Peyer's patch (tissue), 4 donors: ENCODE data around the gene ETV5. TPM values are rescaled to one million over a fixed set of nuclear protein-coding genes. Genes with fewer than 3 reads are reported as not detected.

ENCODE experiments used
- DNase-seq, 3 donors: peaks; one replicate each; pipeline ENCODE4 v3.0.0-alpha.2; 2017 to 2019
- H3K27ac ChIP-seq, 4 donors: fragments of 200-600 bp; sonication (generic); one replicate each; pipeline ENCODE4 v1.5.1; 2016 to 2019
- H3K27me3 ChIP-seq, 2 donors: fragments of 200-600 bp; sonication (generic); one replicate each; pipeline ENCODE4 v1.5.1; 2019
- H3K36me3 ChIP-seq, 3 donors: fragments of 200-600 bp; sonication (generic); one replicate each; pipeline ENCODE4 v1.5.1; 2016 to 2019
- H3K4me1 ChIP-seq, 4 donors: fragments of 200-600 bp; sonication (generic); one replicate each; pipeline ENCODE4 v1.5.1; 2016 to 2019
- H3K4me3 ChIP-seq, 4 donors: fragments of 200-600 bp; sonication (generic); 1 replicate in 3 of 4; 2 replicates in 1 of 4; pipeline ENCODE4 v1.5.1; 2016 to 2019; ENCODE audit warnings: mild to moderate bottlenecking in 1 of 4
- H3K9me3 ChIP-seq, 4 donors: fragments of 200-600 bp; sonication (generic); one replicate each; pipeline ENCODE4 v1.5.1; 2016 to 2019; ENCODE audit warnings: mild to moderate bottlenecking in 1 of 4
- POLR2A ChIP-seq, 2 donors: fragments of 450-650 bp; IDR thresholded peaks; one replicate each; pipeline ENCODE4 v1.5.1; 2017; ENCODE audit warnings: antibody characterized with exemption in 2 of 2, mild to moderate bottlenecking in 2 of 2, moderate library complexity in 2 of 2
- total RNA-seq, 4 donors: library from RNA; depleted of rRNA; stranded (reverse); fragments of >200 nt; gene quantifications; one replicate each; pipeline ENCODE4 v1.1.0, GENCODE V29; 2016
- TF ChIP-seq, protein P1 (sequence below), 6 experiments: fragments of 450-650 bp in 4 of 6; fragments of 200-600 bp in 2 of 6; sonication (generic) in 1 of 6; IDR thresholded peaks; one replicate each; pipeline ENCODE4 v1.5.1; 2017 to 2019; ENCODE audit warnings: antibody characterized with exemption in 6 of 6, mild to moderate bottlenecking in 3 of 6, moderate library complexity in 1 of 6

ETV5 gene
- total RNA-seq, 4 donors from 2014 or later = 4.1 to 5.3 (median 4.8) TPM

DNA sequence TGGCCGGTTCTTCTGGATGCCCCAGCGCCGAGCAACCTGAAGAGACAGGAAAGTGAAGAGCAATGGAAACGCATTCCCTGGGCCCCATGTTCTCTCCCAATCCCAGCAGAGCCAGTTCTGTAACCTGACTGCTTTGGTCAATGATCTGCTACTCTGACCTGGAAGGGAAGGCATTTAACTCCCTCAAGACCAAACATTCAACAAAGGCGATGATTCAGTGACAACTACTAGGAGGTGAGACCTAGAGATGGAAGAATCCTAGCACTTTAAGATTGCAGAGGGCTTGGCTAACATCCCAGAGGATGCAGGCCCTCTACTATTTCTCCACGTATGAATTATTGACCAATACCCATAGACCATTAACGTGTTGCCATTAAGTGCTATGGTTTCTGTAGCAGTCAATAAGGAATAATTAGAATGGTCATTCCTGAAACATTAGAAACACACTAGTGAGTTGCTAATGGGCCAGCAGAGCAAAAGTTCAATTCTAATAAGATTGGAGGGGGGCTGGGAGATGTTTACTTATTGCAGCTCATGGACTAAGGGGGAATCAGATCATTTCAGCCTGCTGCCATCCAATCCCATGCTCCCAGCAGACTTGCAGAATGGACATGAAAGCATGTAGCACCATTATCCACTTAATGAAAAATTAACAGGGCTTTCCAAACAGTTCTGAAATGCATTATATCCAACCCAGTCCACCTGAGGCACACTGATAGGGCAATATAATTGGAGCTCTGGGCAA, 56.6 kb downstream of the ETV5 start:
- Histone ChIP-seq H3K4me1 (peaks cover 0 to 4% (median 0%) of the 10 kb centered on the region in 4 donors), H3K9me3 (no peaks in the 10 kb centered on the region), H3K4me3 (no peak overlapping the region), H3K27ac (no peak overlapping the region), H3K27me3 (no peaks in the 10 kb centered on the region), H3K36me3 (peaks cover 0 to 4% (median 0%) of the 10 kb centered on the region in 3 donors)
- no peak for TF ChIP-seq POLR2A (IDR thresholded peaks at IDR 0.05)
- TF ChIP-seq, protein P1, sequence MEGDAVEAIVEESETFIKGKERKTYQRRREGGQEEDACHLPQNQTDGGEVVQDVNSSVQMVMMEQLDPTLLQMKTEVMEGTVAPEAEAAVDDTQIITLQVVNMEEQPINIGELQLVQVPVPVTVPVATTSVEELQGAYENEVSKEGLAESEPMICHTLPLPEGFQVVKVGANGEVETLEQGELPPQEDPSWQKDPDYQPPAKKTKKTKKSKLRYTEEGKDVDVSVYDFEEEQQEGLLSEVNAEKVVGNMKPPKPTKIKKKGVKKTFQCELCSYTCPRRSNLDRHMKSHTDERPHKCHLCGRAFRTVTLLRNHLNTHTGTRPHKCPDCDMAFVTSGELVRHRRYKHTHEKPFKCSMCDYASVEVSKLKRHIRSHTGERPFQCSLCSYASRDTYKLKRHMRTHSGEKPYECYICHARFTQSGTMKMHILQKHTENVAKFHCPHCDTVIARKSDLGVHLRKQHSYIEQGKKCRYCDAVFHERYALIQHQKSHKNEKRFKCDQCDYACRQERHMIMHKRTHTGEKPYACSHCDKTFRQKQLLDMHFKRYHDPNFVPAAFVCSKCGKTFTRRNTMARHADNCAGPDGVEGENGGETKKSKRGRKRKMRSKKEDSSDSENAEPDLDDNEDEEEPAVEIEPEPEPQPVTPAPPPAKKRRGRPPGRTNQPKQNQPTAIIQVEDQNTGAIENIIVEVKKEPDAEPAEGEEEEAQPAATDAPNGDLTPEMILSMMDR (IDR thresholded peaks at IDR 0.05) = no peak
- DNase-seq = no peak

DNA sequence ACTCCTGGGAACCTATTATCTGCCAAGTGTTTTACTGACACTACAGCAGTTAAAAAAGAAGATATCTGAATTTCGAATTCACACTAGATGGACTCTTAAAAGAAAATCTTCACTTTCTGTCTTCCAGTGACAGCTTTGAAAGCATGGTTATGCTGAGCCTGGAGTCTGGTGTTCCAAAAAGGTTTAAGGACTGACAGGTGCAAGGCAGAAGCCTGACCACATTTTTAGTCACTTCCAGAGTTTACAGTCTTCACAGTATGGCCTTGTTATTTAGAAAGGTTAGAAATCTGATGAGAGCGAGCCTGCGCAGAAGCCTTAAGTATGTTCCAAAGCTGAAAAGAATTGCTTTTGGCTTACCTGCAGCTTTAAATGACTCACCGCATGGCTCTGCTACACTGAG, 59.9 kb downstream of the ETV5 start:
- H3K36me3 ChIP-seq = peaks cover 0 to 4% (median 0%) of the 10 kb centered on the region in 3 donors
- H3K4me1 ChIP-seq = peaks cover 0 to 2% (median 0%) of the 10 kb centered on the region in 4 donors
- H3K4me3 ChIP-seq = no peak overlapping the region
- H3K27me3 ChIP-seq = no peaks in the 10 kb centered on the region
- H3K9me3 ChIP-seq = no peaks in the 10 kb centered on the region
- no peak for TF ChIP-seq POLR2A (IDR thresholded peaks at IDR 0.05)
- H3K27ac ChIP-seq = no peak overlapping the region
- no peak for DNase-seq

DNA sequence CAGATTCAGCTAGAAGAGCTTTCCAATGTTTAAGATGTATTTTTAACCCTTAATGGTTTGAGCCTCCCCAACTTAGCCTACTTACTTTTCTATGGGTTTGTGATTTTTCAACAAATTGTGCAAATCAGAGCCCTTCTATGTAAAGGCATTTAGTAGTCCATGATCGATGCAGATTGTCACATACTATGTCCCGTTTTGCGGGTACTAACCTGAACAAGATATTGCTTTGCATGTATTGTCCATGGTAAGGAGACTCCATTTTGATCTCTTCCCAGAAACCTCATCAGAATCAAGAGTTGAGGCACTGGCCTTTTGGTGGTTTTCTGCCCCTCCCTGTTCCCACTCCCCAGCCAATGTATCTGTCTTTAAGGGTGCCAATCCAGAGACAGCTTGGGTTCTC, 60.8 kb downstream of the ETV5 start:
- no peaks in the 10 kb centered on the region for H3K27me3 ChIP-seq
- no peak for DNase-seq
- no peaks in the 10 kb centered on the region for H3K4me1 ChIP-seq
- H3K27ac ChIP-seq = no peak overlapping the region
- TF ChIP-seq, protein P1 (IDR thresholded peaks at IDR 0.05) = no peak
- TF ChIP-seq POLR2A (IDR thresholded peaks at IDR 0.05) = no peak
- peaks cover 0 to 4% (median 0%) of the 10 kb centered on the region in 3 donors for H3K36me3 ChIP-seq
- no peaks in the 10 kb centered on the region for H3K9me3 ChIP-seq
- no peak overlapping the region for H3K4me3 ChIP-seq

DNA sequence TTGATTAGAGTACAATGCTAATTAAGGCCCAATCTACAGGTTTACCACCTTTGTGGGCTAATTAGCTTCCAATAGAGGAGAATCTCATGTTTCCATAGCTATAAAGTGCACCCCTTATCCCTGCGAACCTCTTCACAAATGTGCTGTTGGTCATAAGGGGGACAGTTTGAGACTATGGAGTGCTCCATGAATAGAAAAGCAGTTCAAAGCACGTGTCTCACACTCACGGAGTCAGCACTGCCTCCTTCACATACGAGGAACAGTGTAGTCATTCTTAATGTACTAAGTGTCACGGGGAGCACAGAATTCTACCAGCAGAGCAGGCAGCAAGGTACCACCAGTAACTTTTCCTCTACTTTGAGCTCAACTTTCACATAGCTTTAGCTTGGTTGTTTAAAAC, 62.1 kb downstream of the ETV5 start:
- Histone ChIP-seq H3K9me3 (no peaks in the 10 kb centered on the region), H3K27ac (no peak overlapping the region), H3K36me3 (peaks cover 0 to 4% (median 0%) of the 10 kb centered on the region in 3 donors), H3K27me3 (no peaks in the 10 kb centered on the region), H3K4me1 (no peaks in the 10 kb centered on the region), H3K4me3 (no peak overlapping the region)
- DNase-seq = no peak
- TF ChIP-seq, protein P1 (IDR thresholded peaks at IDR 0.05) = no peak
- TF ChIP-seq POLR2A (IDR thresholded peaks at IDR 0.05) = no peak

DNA sequence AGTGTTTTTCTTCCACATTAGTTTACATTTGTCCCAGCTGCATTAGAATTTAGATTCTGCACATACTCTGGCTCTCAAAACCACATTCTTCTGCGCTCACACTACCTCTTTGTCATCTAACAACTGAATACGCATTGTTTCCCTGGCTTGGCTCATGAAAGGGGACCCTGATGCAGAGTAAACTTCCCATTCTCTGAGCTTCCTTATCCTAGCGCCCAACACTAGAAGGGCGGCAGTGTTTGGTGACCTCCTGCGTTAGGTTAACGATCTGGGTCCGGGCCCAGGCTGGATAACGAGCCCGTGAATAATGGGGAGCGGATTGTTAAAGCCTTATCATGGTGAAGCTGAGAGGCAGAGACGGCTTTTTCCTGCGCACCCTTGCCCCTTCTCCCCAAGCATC, 63.9 kb downstream of the ETV5 start:
- H3K27ac ChIP-seq = no peak overlapping the region
- H3K27me3 ChIP-seq = no peaks in the 10 kb centered on the region
- no peak for TF ChIP-seq POLR2A (IDR thresholded peaks at IDR 0.05)
- TF ChIP-seq, protein P1 (IDR thresholded peaks at IDR 0.05) = no peak
- DNase-seq = no peak
- H3K9me3 ChIP-seq = no peaks in the 10 kb centered on the region
- no peak overlapping the region for H3K4me3 ChIP-seq
- no peaks in the 10 kb centered on the region for H3K4me1 ChIP-seq
- peaks cover 0 to 4% (median 0%) of the 10 kb centered on the region in 3 donors for H3K36me3 ChIP-seq

DNA sequence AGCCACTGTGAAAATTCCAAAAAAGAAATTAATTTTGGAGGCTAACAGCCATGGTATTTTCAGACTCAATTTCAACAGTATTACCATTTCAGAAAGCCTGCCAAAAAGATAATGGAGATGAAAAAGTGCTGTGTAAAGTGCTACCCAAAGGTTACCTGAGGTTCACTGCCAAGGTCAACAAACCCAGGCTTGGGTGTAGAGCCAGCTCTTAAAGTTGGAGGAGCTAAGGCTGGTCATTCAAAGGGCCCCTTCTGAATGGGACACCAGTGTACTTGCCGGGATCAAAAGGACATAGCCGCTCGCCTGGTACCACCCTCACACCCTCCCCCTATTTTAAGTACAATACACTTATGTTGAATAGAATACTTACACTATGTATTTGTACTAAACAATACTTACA, 64.5 kb downstream of the ETV5 start:
- H3K9me3 ChIP-seq = no peaks in the 10 kb centered on the region
- TF ChIP-seq POLR2A (IDR thresholded peaks at IDR 0.05) = no peak
- TF ChIP-seq, protein P1 (IDR thresholded peaks at IDR 0.05) = no peak
- no peaks in the 10 kb centered on the region for H3K27me3 ChIP-seq

More for the DNA sequence above, 64.5 kb downstream of the ETV5 start:
- no peaks in the 10 kb centered on the region for H3K4me1 ChIP-seq
- no peak overlapping the region for H3K27ac ChIP-seq
- H3K36me3 ChIP-seq = peaks cover 0 to 4% (median 0%) of the 10 kb centered on the region in 3 donors
- DNase-seq = no peak
- H3K4me3 ChIP-seq = no peak overlapping the region
